Psoas muscle (tissue), 8 donors: ENCODE data around the gene TPBGL. TPM values are rescaled to one million over a fixed set of nuclear protein-coding genes. Genes with fewer than 3 reads are reported as not detected.

Source experiments
- ATAC-seq, 4 donors: fragments of 200-7000 bp; cut with Tn5 transposase; one replicate each; pipeline ENCODE4 v1.9.1; 2020; ENCODE audit warnings: moderate library complexity in 3 of 4, mild to moderate bottlenecking in 2 of 4
- DNase-seq, 2 donors: peaks; one replicate each; pipeline ENCODE4 v3.0.0-alpha.2; 2020
- H3K27ac ChIP-seq: fragments of 200-600 bp; one replicate; pipeline ENCODE4 v1.8.0; 2022
- H3K27me3 ChIP-seq, 3 donors: fragments of 200-600 bp in 1 of 3; one replicate each; pipeline versions ENCODE4 v1.6.1 to v1.8.0; 2013 to 2022; ENCODE audit warnings: low read length in 2 of 3, mild to moderate bottlenecking in 2 of 3, moderate library complexity in 1 of 3; ENCODE audit not compliant: insufficient read depth in 3 of 3
- H3K36me3 ChIP-seq, 2 donors: fragments of 200-600 bp in 1 of 2; one replicate each; pipeline versions ENCODE4 v1.6.1 to v1.8.0; 2013 to 2022; ENCODE audit warnings: low read depth in 1 of 2, mild to moderate bottlenecking in 1 of 2, moderate library complexity in 1 of 2; ENCODE audit not compliant: insufficient read depth in 1 of 2
- H3K4me1 ChIP-seq: fragments of 200-600 bp; one replicate; pipeline ENCODE4 v1.8.0; 2022
- H3K4me3 ChIP-seq: fragments of 200-600 bp; one replicate; pipeline ENCODE4 v1.8.0; 2022; ENCODE audit warnings: mild to moderate bottlenecking
- H3K9me3 ChIP-seq: fragments of 200-600 bp; one replicate; pipeline ENCODE4 v1.8.0; 2022
- CTCF ChIP-seq: fragments of 200-600 bp; IDR thresholded peaks from one replicate; pipeline ENCODE4 v1.8.0; 2022; ENCODE audit warnings: antibody characterized with exemption
- WGBS, 3 donors: extraction: QIAGEN DNeasy Blood & Tissue Kit; methylation state at CpG; one replicate each; pipeline versions ENCODE4 v1.1.6 to v1.1.7; 2013; 5-methylcytosine and 5-hydroxymethylcytosine counted together
- intact Hi-C, 2 donors: fragments of 100-400 bp; cut with DNase I; formaldehyde crosslinking; loops; one replicate each; pipeline versions ENCODE4 v1.11.0 to v1.14.2; 2022
- polyA plus RNA-seq, 3 donors: library from polyadenylated mRNA; stranded (reverse); fragments of 200-250 nt; gene quantifications; one replicate each; pipeline ENCODE4 v1.2.3, GENCODE V29; 2013
- total RNA-seq, 4 donors: library from RNA; stranded (reverse); fragmentation: NEBNext Ultra II Directional in 2 of 4; extraction: Animal tissue kit (Norgen Biotek cat#: 25700) in 2 of 4; gene quantifications; one replicate each; pipeline versions ENCODE4 v1.2.1 to v1.2.4, GENCODE V29; 2021 to 2023
- donor health status: healthy with polysubstance abuse.
- donor health status: DM: no; HTN: no; CAD: no; lungs with moderate emphysema.
- donor health status: Bipolar disorder and iron deficiency.
- donor health status: healthy.
- donor health status: DM: yes; HTN: yes; CAD: no.
- donor health status: DM: no; HTN: no; CAD: no.
- donor health status: DM: no; HTN: no; CAD: no.
- donor health status: DM: yes; HTN: yes; CAD: no.

The TPBGL gene
- total and polyA plus RNA-seq, 7 donors = 0.01 to 0.11 (median 0.05) TPM; not detected in 4

- Histone ChIP-seq H3K36me3 (no peaks in the 10 kb centered on the region), H3K4me1 (no peaks in the 10 kb centered on the region), H3K27ac (no peak overlapping the region), H3K9me3 (no peaks in the 10 kb centered on the region), H3K4me3 (no peak overlapping the region), H3K27me3 (no peaks in the 10 kb centered on the region)
- intact Hi-C loops = no loop called here
- ATAC-seq (peak in 1 of 4 donors; percentile 21), DNase-seq (peak in 1 of 2 donors; percentile 15)
- TF ChIP-seq CTCF = no peak
- 64 to 69% (median 68%) methylated on average over 17 of the region's 17 CpGs for WGBS, 3 donors
Measured at GRCh38 chr11:75262961-75263852, 22.6 kb downstream of the TPBGL start.

- ATAC-seq = peak in 1 of 4 donors; percentile 15
- Histone ChIP-seq H3K4me3 (no peak overlapping the region), H3K27ac (no peak overlapping the region), H3K27me3 (no peaks in the 10 kb centered on the region), H3K36me3 (no peaks in the 10 kb centered on the region), H3K9me3 (no peaks in the 10 kb centered on the region), H3K4me1 (no peaks in the 10 kb centered on the region)
- TF ChIP-seq CTCF = no peak
- intact Hi-C loops = no loop called here
- 79 to 90% (median 81%) methylated on average over 4 of the region's 4 CpGs for WGBS, 3 donors
- DNase-seq = peak in 1 of 2 donors; percentile 56
Measured at GRCh38 chr11:75263944-75264349, 23.4 kb downstream of the TPBGL start.

GRCh38 chr11:75264356-75264755, 23.8 kb downstream of the TPBGL start:
- no peak overlapping the region for H3K27ac ChIP-seq
- no peaks in the 10 kb centered on the region for H3K36me3 ChIP-seq
- no peaks in the 10 kb centered on the region for H3K9me3 ChIP-seq
- no peak for TF ChIP-seq CTCF
- intact Hi-C loops = no loop called here
- DNase-seq (peak in 1 of 2 donors; percentile 10), ATAC-seq (no peak)
- H3K4me3 ChIP-seq = no peak overlapping the region
- H3K27me3 ChIP-seq = no peaks in the 10 kb centered on the region
- H3K4me1 ChIP-seq = no peaks in the 10 kb centered on the region

GRCh38 chr11:75264971-75265370, 24.4 kb downstream of the TPBGL start:
- intact Hi-C loops = no loop called here
- no peak overlapping the region for H3K4me3 ChIP-seq
- ATAC-seq = no peak
- no peak for TF ChIP-seq CTCF
- no peaks in the 10 kb centered on the region for H3K36me3 ChIP-seq
- H3K27me3 ChIP-seq = no peaks in the 10 kb centered on the region
- 80 to 90% (median 88%) methylated on average over 6 of the region's 6 CpGs for WGBS, 3 donors
- no peaks in the 10 kb centered on the region for H3K4me1 ChIP-seq
- H3K27ac ChIP-seq = no peak overlapping the region
- no peaks in the 10 kb centered on the region for H3K9me3 ChIP-seq
- DNase-seq = peak in 1 of 2 donors; percentile 52
